ENCODE results near the gene NR2F2. TPM values are rescaled to one million over a fixed set of nuclear protein-coding genes. Genes with fewer than 3 reads are reported as not detected.
"Not testable (repeated sequence)": the region's sequence is repeated elsewhere in the genome, so short reads cannot be mapped to it uniquely, and the experiment has no call there.

Gene NR2F2
- total and polyA plus RNA-seq, 9 donors = 11.3 to 71.4 (median 49.8) TPM

DNA sequence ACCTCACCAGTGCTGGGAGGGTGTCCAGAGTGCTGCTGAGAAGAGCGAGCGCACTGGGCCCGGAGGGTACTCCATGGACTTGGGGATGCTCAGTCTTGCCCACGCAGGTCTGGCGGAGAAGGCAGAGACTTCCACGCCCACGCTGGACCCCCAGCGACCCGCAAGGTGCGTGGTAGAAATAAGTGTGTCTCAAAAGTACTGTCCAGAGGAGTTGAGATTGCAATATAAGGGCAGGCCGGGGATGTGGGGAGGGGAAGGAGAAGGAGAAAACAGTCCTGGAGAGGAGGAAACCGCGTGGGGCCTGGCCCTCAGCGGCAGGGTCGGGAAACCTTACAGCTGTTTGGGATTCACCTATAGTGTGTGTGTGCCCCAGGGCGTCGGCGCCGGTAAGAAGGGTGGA lies 38.9 kb downstream of the NR2F2 start:
- 45% methylated on average over 14 of the region's 19 CpGs for WGBS (ENCODE audit: insufficient coverage)
- no peak for DNase-seq
- Histone ChIP-seq H3K4me3 (ENCODE audit: low read length) (no peak overlapping the region), H3K36me3 (ENCODE audit: control insufficient read depth, insufficient read depth, low read length) (no peaks in the 10 kb centered on the region), H3K9me3 (replicated peaks; ENCODE audit: control insufficient read depth, low read depth, low read length) (no peaks in the 10 kb centered on the region), H3K27me3 (ENCODE audit: control insufficient read depth, insufficient read depth, low read length) (peaks cover 63% of the 10 kb centered on the region), H3K27ac (ENCODE audit: low read length) (no peak overlapping the region), H3K4me1 (ENCODE audit: control insufficient read depth, insufficient read depth, low read length) (peaks cover 13% of the 10 kb centered on the region)

DNA sequence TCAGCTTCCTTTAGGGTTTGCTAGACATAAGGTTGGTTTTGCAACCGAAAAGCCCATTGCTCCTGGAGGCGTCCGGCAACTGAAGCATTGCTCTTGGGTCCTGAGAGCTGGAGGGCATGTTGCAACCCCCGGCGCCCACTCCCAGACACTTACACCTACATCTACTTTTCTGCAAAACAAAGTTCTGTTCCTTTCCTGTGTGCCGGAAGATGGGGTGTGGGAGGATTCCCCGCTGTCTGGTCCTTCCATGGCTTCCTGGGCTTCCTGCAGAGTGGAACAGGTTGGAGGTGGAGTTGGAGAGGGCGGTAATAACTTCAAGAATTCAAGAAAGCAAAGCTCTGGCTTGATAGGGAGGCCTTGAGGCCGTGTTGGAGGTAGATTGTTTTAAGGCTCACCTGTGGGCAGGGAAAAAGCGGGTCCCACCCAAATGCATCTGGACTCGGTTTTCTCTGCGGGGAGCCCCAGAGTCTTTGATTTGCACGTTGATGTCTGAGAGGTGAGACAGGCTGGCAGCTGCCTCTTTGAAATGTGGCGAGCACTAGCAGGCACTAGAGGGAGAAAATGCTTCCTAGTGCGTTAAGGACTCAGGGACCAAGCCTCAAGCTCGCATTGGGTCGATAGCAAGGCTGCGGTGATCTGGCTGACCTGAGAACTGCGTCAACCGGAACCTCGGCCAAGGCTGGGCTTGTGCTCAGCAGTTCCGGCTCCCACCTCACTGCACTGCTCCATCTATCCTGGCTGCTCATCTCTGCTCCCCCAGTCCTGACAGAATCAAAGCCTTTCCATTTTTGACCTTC lies 39.5 kb downstream of the NR2F2 start:
- no peak overlapping the region for H3K4me3 ChIP-seq (ENCODE audit: low read length)
- no peaks in the 10 kb centered on the region for H3K9me3 ChIP-seq (replicated peaks; ENCODE audit: control insufficient read depth, low read depth, low read length)
- H3K27ac ChIP-seq (ENCODE audit: low read length) = no peak overlapping the region
- H3K36me3 ChIP-seq (ENCODE audit: control insufficient read depth, insufficient read depth, low read length) = no peaks in the 10 kb centered on the region
- no peak for DNase-seq
- H3K27me3 ChIP-seq (ENCODE audit: control insufficient read depth, insufficient read depth, low read length) = peaks cover 61% of the 10 kb centered on the region
- peaks cover 13% of the 10 kb centered on the region for H3K4me1 ChIP-seq (ENCODE audit: control insufficient read depth, insufficient read depth, low read length)
- 43% methylated on average over 16 of the region's 22 CpGs for WGBS (ENCODE audit: insufficient coverage)

GRCh38 chr15:96372554-96372953 lies 42.1 kb downstream of the NR2F2 start:
- Histone ChIP-seq H3K4me1 (ENCODE audit: control insufficient read depth, insufficient read depth, low read length) (peaks cover 9% of the 10 kb centered on the region), H3K9me3 (replicated peaks; ENCODE audit: control insufficient read depth, low read depth, low read length) (no peaks in the 10 kb centered on the region), H3K4me3 (ENCODE audit: low read length) (no peak overlapping the region), H3K27me3 (ENCODE audit: control insufficient read depth, insufficient read depth, low read length) (peaks cover 36% of the 10 kb centered on the region), H3K27ac (ENCODE audit: low read length) (no peak overlapping the region), H3K36me3 (ENCODE audit: control insufficient read depth, insufficient read depth, low read length) (no peaks in the 10 kb centered on the region)
- no peak for DNase-seq
- 100% methylated on average over 1 of the region's 2 CpGs for whole genome bisulfite sequencing (ENCODE audit: insufficient coverage)

GRCh38 chr15:96374499-96374898 lies 44.0 kb downstream of the NR2F2 start:
- no peaks in the 10 kb centered on the region for H3K36me3 ChIP-seq (ENCODE audit: control insufficient read depth, insufficient read depth, low read length)
- 56% methylated on average over 4 of the region's 5 CpGs for WGBS (ENCODE audit: insufficient coverage)
- H3K27me3 ChIP-seq (ENCODE audit: control insufficient read depth, insufficient read depth, low read length) = peaks cover 16% of the 10 kb centered on the region
- H3K4me1 ChIP-seq (ENCODE audit: control insufficient read depth, insufficient read depth, low read length) = no peaks in the 10 kb centered on the region
- no peak overlapping the region for H3K27ac ChIP-seq (ENCODE audit: low read length)
- no peak for DNase-seq
- H3K4me3 ChIP-seq (ENCODE audit: low read length) = no peak overlapping the region
- H3K9me3 ChIP-seq (replicated peaks; ENCODE audit: control insufficient read depth, low read depth, low read length) = no peaks in the 10 kb centered on the region

DNA sequence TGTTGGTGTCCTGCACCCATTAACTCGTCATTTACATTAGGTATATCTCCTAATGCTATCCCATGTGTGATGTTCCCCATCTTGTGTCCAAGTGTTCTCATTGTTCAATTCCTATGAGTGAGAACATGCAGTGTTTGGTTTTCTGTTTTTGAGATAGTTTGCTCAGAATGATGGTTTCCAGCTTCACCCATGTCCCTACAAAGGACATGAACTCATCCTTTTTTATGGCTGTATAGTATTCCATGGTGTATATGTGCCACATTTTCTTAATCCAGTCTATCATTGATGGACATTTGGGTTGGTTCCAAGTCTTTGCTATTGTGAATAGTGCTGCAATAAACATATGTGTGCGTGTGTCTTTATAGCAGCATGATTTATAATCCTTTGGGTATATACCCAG lies 49.1 kb downstream of the NR2F2 start:
- no CpG with 5 or more reads among the region's 2 CpGs for WGBS (ENCODE audit: insufficient coverage)
- not testable (repeated sequence) for DNase-seq; H3K36me3 ChIP-seq (ENCODE audit: control insufficient read depth, insufficient read depth, low read length); H3K27ac ChIP-seq (ENCODE audit: low read length); H3K9me3 ChIP-seq (replicated peaks; ENCODE audit: control insufficient read depth, low read depth, low read length); H3K27me3 ChIP-seq (ENCODE audit: control insufficient read depth, insufficient read depth, low read length); H3K4me3 ChIP-seq (ENCODE audit: low read length); H3K4me1 ChIP-seq (ENCODE audit: control insufficient read depth, insufficient read depth, low read length)

GRCh38 chr15:96381463-96381862 lies 51.0 kb downstream of the NR2F2 start:
- Histone ChIP-seq H3K4me1 (ENCODE audit: control insufficient read depth, insufficient read depth, low read length) (no peaks in the 10 kb centered on the region), H3K4me3 (ENCODE audit: low read length) (no peak overlapping the region), H3K27me3 (ENCODE audit: control insufficient read depth, insufficient read depth, low read length) (no peaks in the 10 kb centered on the region), H3K9me3 (replicated peaks; ENCODE audit: control insufficient read depth, low read depth, low read length) (no peaks in the 10 kb centered on the region), H3K36me3 (ENCODE audit: control insufficient read depth, insufficient read depth, low read length) (no peaks in the 10 kb centered on the region), H3K27ac (ENCODE audit: low read length) (no peak overlapping the region)
- DNase-seq = no peak
- 59% methylated on average over 2 of the region's 4 CpGs for WGBS (ENCODE audit: insufficient coverage)

DNA sequence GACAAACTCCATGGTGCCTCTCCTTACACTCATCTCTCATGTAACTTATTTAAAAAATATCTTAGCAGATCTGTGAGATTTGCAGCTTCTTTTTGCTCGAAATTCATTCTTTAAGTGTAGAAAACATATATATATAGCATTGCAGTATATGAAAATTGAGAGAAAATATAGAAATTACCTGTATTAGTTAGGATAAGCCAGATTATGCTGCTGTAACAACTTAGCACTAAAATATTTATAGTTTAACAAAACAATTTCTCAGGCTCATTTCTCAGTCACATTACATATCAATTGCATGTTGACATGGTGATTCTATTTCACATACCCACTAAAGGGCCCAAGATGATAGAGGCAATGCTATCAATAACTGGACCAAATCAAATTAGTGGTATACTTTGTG lies 54.7 kb downstream of the NR2F2 start:
- H3K4me1 ChIP-seq (ENCODE audit: control insufficient read depth, insufficient read depth, low read length) = no peaks in the 10 kb centered on the region
- no peak overlapping the region for H3K27ac ChIP-seq (ENCODE audit: low read length)
- no peak for DNase-seq
- no peaks in the 10 kb centered on the region for H3K9me3 ChIP-seq (replicated peaks; ENCODE audit: control insufficient read depth, low read depth, low read length)
- no peaks in the 10 kb centered on the region for H3K27me3 ChIP-seq (ENCODE audit: control insufficient read depth, insufficient read depth, low read length)
- no peak overlapping the region for H3K4me3 ChIP-seq (ENCODE audit: low read length)
- no peaks in the 10 kb centered on the region for H3K36me3 ChIP-seq (ENCODE audit: control insufficient read depth, insufficient read depth, low read length)
- no CpG with 5 or more reads among the region's 1 CpG for WGBS (ENCODE audit: insufficient coverage)

GRCh38 chr15:96388673-96389072 lies 58.2 kb downstream of the NR2F2 start:
- no peaks in the 10 kb centered on the region for H3K36me3 ChIP-seq (ENCODE audit: control insufficient read depth, insufficient read depth, low read length)
- 60% methylated on average over 1 of the region's 1 CpG for WGBS (ENCODE audit: insufficient coverage)
- DNase-seq = no peak
- H3K27ac ChIP-seq (ENCODE audit: low read length) = no peak overlapping the region
- H3K27me3 ChIP-seq (ENCODE audit: control insufficient read depth, insufficient read depth, low read length) = no peaks in the 10 kb centered on the region
- H3K4me1 ChIP-seq (ENCODE audit: control insufficient read depth, insufficient read depth, low read length) = no peaks in the 10 kb centered on the region
- no peak overlapping the region for H3K4me3 ChIP-seq (ENCODE audit: low read length)
- H3K9me3 ChIP-seq (replicated peaks; ENCODE audit: control insufficient read depth, low read depth, low read length) = no peaks in the 10 kb centered on the region

All from muscle of leg (tissue), 11 donors.